GM12878 (cell line): Measurements from ENCODE around the gene SULT2A1.
"Not testable (repeated sequence)": the region's sequence is repeated elsewhere in the genome, so short reads cannot be mapped to it uniquely, and the experiment has no call there.

ENCODE experiments used
- ATF7 ChIP-seq: fragments of 450-650 bp; IDR thresholded peaks from 2 replicates; pipeline ENCODE4 v1.6.1; 2016; ENCODE audit warnings: low read depth, mild to moderate bottlenecking
- CBFB ChIP-seq: IDR thresholded peaks from 2 replicates; pipeline ENCODE4 v1.6.1; 2016; ENCODE audit warnings: antibody characterized with exemption, low read depth
- CBX3 ChIP-seq: fragments of 200-600 bp; sonication (generic); IDR thresholded peaks from 2 replicates; pipeline ENCODE4 v1.6.1; 2016; ENCODE audit warnings: low read depth, borderline replicate concordance
- EP300 ChIP-seq, 2 experiments: fragments of 150-350 bp in 1 of 2; IDR thresholded peaks; 2 replicates each; pipeline ENCODE4 v1.6.1; 2011 to 2012; ENCODE audit warnings: low read depth in 2 of 2, low read length in 2 of 2, borderline replicate concordance in 1 of 2, improper control_type of control experiment in 1 of 2, inconsistent platforms in 1 of 2; ENCODE audit not compliant: control insufficient read depth in 1 of 2
- FOXM1 ChIP-seq: IDR thresholded peaks from 2 replicates; pipeline ENCODE4 v1.6.1; 2012; ENCODE audit warnings: low read depth, mild to moderate bottlenecking, inconsistent platforms, low read length, moderate library complexity
- GATAD2B ChIP-seq: fragments of 450-650 bp; conservative IDR thresholded peaks from 2 replicates; pipeline ENCODE4 v1.6.1; 2017; ENCODE audit warnings: low read depth, mild to moderate bottlenecking, moderate library complexity
- HDAC2 ChIP-seq: fragments of 200-600 bp; sonication (generic); IDR thresholded peaks from 2 replicates; pipeline ENCODE4 v1.6.1; 2017
- JUNB ChIP-seq: IDR thresholded peaks from 2 replicates; pipeline ENCODE4 v1.6.1; 2016; ENCODE audit warnings: antibody characterized with exemption, mild to moderate bottlenecking
- MXI1 ChIP-seq: fragments of 150-350 bp; IDR thresholded peaks from 2 replicates; pipeline ENCODE4 v1.6.1; 2011; ENCODE audit warnings: low read depth, mild to moderate bottlenecking, inconsistent platforms, low read length, improper control_type of control experiment
- ZSCAN29 ChIP-seq: fragments of 450-650 bp; IDR thresholded peaks from 2 replicates; pipeline ENCODE4 v1.6.1; 2017; ENCODE audit warnings: mild to moderate bottlenecking, moderate library complexity
- TF ChIP-seq, protein P1 (sequence below): IDR thresholded peaks from 2 replicates; pipeline ENCODE4 v1.6.1; 2012; ENCODE audit warnings: mild to moderate bottlenecking, low read depth, low read length
- TF ChIP-seq, protein P2 (sequence below), 3 experiments: IDR thresholded peaks in 2 of 3; conservative IDR thresholded peaks in 1 of 3; 2 replicates each; pipeline ENCODE4 v1.5.1; 2011; ENCODE audit warnings: low read depth in 3 of 3, low read length in 3 of 3, mild to moderate bottlenecking in 3 of 3, control low read depth in 2 of 3, moderate library complexity in 2 of 3, inconsistent platforms in 1 of 3, mixed read lengths in 1 of 3; ENCODE audit not compliant: control insufficient read depth in 2 of 3, insufficient read depth in 1 of 3; ENCODE audit errors: extremely low read depth in 1 of 3

DNA sequence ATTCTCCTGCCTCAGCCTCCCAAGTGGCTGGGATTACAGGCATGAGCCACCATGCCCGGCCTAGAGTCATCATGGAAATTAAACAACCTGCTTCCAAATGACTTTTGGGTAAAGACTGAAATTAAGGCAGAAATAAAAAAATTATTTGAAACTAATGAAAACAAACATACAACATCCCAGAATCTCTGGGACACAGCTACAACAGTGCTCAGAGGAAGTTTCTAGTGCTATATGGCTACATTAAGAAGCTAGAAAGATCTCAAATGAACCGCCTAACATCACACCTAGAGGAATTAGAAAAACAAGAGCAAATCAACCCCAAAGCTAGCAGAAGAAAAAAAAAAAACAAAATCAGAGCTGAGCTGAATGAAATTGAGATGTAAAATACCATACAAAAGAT lies 24.1 kb upstream of the SULT2A1 start:
- TF ChIP-seq, protein P1, sequence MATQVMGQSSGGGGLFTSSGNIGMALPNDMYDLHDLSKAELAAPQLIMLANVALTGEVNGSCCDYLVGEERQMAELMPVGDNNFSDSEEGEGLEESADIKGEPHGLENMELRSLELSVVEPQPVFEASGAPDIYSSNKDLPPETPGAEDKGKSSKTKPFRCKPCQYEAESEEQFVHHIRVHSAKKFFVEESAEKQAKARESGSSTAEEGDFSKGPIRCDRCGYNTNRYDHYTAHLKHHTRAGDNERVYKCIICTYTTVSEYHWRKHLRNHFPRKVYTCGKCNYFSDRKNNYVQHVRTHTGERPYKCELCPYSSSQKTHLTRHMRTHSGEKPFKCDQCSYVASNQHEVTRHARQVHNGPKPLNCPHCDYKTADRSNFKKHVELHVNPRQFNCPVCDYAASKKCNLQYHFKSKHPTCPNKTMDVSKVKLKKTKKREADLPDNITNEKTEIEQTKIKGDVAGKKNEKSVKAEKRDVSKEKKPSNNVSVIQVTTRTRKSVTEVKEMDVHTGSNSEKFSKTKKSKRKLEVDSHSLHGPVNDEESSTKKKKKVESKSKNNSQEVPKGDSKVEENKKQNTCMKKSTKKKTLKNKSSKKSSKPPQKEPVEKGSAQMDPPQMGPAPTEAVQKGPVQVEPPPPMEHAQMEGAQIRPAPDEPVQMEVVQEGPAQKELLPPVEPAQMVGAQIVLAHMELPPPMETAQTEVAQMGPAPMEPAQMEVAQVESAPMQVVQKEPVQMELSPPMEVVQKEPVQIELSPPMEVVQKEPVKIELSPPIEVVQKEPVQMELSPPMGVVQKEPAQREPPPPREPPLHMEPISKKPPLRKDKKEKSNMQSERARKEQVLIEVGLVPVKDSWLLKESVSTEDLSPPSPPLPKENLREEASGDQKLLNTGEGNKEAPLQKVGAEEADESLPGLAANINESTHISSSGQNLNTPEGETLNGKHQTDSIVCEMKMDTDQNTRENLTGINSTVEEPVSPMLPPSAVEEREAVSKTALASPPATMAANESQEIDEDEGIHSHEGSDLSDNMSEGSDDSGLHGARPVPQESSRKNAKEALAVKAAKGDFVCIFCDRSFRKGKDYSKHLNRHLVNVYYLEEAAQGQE: not testable (repeated sequence)
- TF ChIP-seq, protein P2, sequence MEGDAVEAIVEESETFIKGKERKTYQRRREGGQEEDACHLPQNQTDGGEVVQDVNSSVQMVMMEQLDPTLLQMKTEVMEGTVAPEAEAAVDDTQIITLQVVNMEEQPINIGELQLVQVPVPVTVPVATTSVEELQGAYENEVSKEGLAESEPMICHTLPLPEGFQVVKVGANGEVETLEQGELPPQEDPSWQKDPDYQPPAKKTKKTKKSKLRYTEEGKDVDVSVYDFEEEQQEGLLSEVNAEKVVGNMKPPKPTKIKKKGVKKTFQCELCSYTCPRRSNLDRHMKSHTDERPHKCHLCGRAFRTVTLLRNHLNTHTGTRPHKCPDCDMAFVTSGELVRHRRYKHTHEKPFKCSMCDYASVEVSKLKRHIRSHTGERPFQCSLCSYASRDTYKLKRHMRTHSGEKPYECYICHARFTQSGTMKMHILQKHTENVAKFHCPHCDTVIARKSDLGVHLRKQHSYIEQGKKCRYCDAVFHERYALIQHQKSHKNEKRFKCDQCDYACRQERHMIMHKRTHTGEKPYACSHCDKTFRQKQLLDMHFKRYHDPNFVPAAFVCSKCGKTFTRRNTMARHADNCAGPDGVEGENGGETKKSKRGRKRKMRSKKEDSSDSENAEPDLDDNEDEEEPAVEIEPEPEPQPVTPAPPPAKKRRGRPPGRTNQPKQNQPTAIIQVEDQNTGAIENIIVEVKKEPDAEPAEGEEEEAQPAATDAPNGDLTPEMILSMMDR (IDR thresholded peaks at IDR 0.05 in 2 of 3, conservative IDR thresholded peaks at IDR 0.05 in 1 of 3; ENCODE audit: control insufficient read depth in 2 of 3, extremely low read depth in 1 of 3, insufficient read depth in 1 of 3, low read depth in 3 of 3, low read length in 3 of 3): not testable (repeated sequence)
- not testable (repeated sequence) for TF ChIP-seq CBX3; FOXM1; EP300 (IDR thresholded peaks at IDR 0.05; ENCODE audit: borderline replicate concordance in 1 of 2, control insufficient read depth in 1 of 2, low read depth in 2 of 2, low read length in 2 of 2); ATF7; CBFB; JUNB; ZSCAN29; GATAD2B; MXI1; HDAC2
